Esophagus muscularis mucosa (tissue), 4 donors: ENCODE measurements around the gene SEH1L.

ENCODE experiments used
- CTCF ChIP-seq, 3 experiments: fragments of 200-600 bp in 2 of 3; fragments of 450-650 bp in 1 of 3; sonication (generic) in 2 of 3; IDR thresholded peaks; one replicate each; pipeline ENCODE4 v1.5.1; 2017 to 2019; ENCODE audit warnings: antibody characterized with exemption in 3 of 3, mild to moderate bottlenecking in 2 of 3, moderate library complexity in 1 of 3
- EP300 ChIP-seq: sonication (generic); formaldehyde crosslinking; IDR thresholded peaks from one replicate; pipeline ENCODE4 v1.6.1; 2017; ENCODE audit warnings: antibody characterized with exemption
- POLR2A ChIP-seq: fragments of 450-650 bp; IDR thresholded peaks from one replicate; pipeline ENCODE4 v1.6.1; 2017; ENCODE audit warnings: antibody characterized with exemption, moderate library complexity, mild to moderate bottlenecking, low read depth
- POLR2AphosphoS5 ChIP-seq, 2 donors: sonication (generic); formaldehyde crosslinking; IDR thresholded peaks; one replicate each; pipeline ENCODE4 v1.6.1; 2017; ENCODE audit warnings: antibody characterized with exemption in 2 of 2

GRCh38 chr18:13019301-13019700 lies 71.5 kb downstream of the SEH1L start:
- TF ChIP-seq POLR2AphosphoS5 (IDR thresholded peaks at IDR 0.05) (no peak), CTCF (IDR thresholded peaks at IDR 0.05) (no peak), EP300 (no peak), POLR2A (no peak)
